HL-60 (cell line): ENCODE results near the gene RERE.

ENCODE experiments used
- CTCF ChIP-seq: IDR thresholded peaks from one replicate; pipeline ENCODE4 v1.5.1; 2011; ENCODE audit warnings: low read length, control low read depth, inconsistent platforms; ENCODE audit not compliant: insufficient read depth
- GABPA ChIP-seq: IDR thresholded peaks from 2 replicates; pipeline ENCODE4 v1.6.1; 2012; ENCODE audit warnings: low read depth
- POLR2AphosphoS5 ChIP-seq: IDR thresholded peaks from 2 replicates; pipeline ENCODE4 v1.6.1; 2012; ENCODE audit warnings: low read depth
- REST ChIP-seq: IDR thresholded peaks from 2 replicates; pipeline ENCODE4 v1.6.1; 2012; ENCODE audit warnings: low read depth; ENCODE audit not compliant: insufficient replicate concordance
- SPI1 ChIP-seq: IDR thresholded peaks from 2 replicates; pipeline ENCODE4 v1.6.1; 2012; ENCODE audit warnings: low read depth, mild to moderate bottlenecking, borderline replicate concordance

- TF ChIP-seq CTCF (no peak), GABPA (no peak), POLR2AphosphoS5 (no peak), SPI1 (no peak), REST (no peak)
Observed at GRCh38 chr1:8540261-8540941, 277.0 kb downstream of the RERE start.
